HFF-Myc (cell line): ENCODE results near the gene ZNF701.
A peak's percentile ranks its signal among the peaks of the same experiment; 100 is the strongest.
"Not testable (repeated sequence)": the region's sequence is repeated elsewhere in the genome, so short reads cannot be mapped to it uniquely, and the experiment has no call there.

Experiments used
- DNase-seq: peaks from one replicate; pipeline ENCODE4 v3.0.0-alpha.2; 2011; ENCODE audit warnings: low read depth; ENCODE audit errors: extremely low read depth
- H3K4me3 ChIP-seq: replicated peaks from 2 replicates; pipeline ENCODE4 v1.5.1; 2011; ENCODE audit warnings: low read depth, mild to moderate bottlenecking, control low read depth, low read length
- CTCF ChIP-seq: IDR thresholded peaks from 2 replicates; pipeline ENCODE4 v1.5.1; 2012; ENCODE audit warnings: mild to moderate bottlenecking, low read depth, low read length, control low read depth; ENCODE audit errors: missing control alignments

Gene ZNF701

GRCh38 chr19:52584736-52585440 is 14.8 kb downstream of the ZNF701 start:
- no peak for TF ChIP-seq CTCF
- DNase-seq, result no peak
- H3K4me3 ChIP-seq, result no peak overlapping the region

GRCh38 chr19:52585604-52586003 is 15.5 kb downstream of the ZNF701 start:
- H3K4me3 ChIP-seq, result no peak overlapping the region
- DNase-seq, result no peak
- no peak for TF ChIP-seq CTCF

GRCh38 chr19:52590728-52591127 is 20.6 kb downstream of the ZNF701 start:
- H3K4me3 ChIP-seq, result no peak overlapping the region
- peak; percentile 3 for TF ChIP-seq CTCF
- DNase-seq, result no peak

- no peak overlapping the region for H3K4me3 ChIP-seq
- no peak for DNase-seq
- TF ChIP-seq CTCF, result peak; percentile 4
These were observed 22.2 kb downstream of the ZNF701 start for GRCh38 chr19:52592301-52592700.

GRCh38 chr19:52593441-52593840 is 23.4 kb downstream of the ZNF701 start:
- H3K4me3 ChIP-seq, result not testable (repeated sequence)

GRCh38 chr19:52599241-52599640 is 29.2 kb downstream of the ZNF701 start:
- H3K4me3 ChIP-seq, result no peak overlapping the region
- DNase-seq, result no peak
- TF ChIP-seq CTCF, result no peak

More at GRCh38 chr19:52593441-52593840, 23.4 kb downstream of the ZNF701 start:
- not testable (repeated sequence) for DNase-seq

GRCh38 chr19:52600639-52601024 is 30.5 kb downstream of the ZNF701 start:
- DNase-seq, result no peak
- no peak for TF ChIP-seq CTCF

More at GRCh38 chr19:52600639-52601024, 30.5 kb downstream of the ZNF701 start:
- H3K4me3 ChIP-seq, result peak overlapping the region; percentile 47
